GM23338 (cell line): ENCODE results near the gene RGS7. TPM values are rescaled to one million over a fixed set of nuclear protein-coding genes. Genes with fewer than 3 reads are reported as not detected.

ENCODE experiments used
- ATAC-seq: fragments of 200-7000 bp; cut with Tn5 transposase; 3 replicates; pipeline ENCODE4 v1.9.1; 2020
- DNase-seq: peaks from one replicate; pipeline ENCODE4 v3.0.0-alpha.2; 2015; ENCODE audit warnings: low spot score
- H2AFZ ChIP-seq: fragments of 200-600 bp; sonication (generic); 2 replicates; pipeline ENCODE4 v1.8.0; 2016; ENCODE audit warnings: antibody characterized with exemption, mild to moderate bottlenecking, moderate library complexity
- H3F3A ChIP-seq: fragments of 200-600 bp; sonication (generic); replicated peaks from 2 replicates; pipeline ENCODE4 v1.8.0; 2017; ENCODE audit warnings: antibody characterized with exemption, mixed run types, low read depth
- H3K27ac ChIP-seq: fragments of 200-600 bp; sonication (generic); 2 replicates; pipeline ENCODE4 v1.6.1; 2016; ENCODE audit warnings: low read depth
- H3K27me3 ChIP-seq: fragments of 200-600 bp; sonication (generic); 2 replicates; pipeline ENCODE4 v1.8.0; 2016; ENCODE audit warnings: mild to moderate bottlenecking, mixed run types, moderate library complexity; ENCODE audit not compliant: insufficient read depth
- H3K36me3 ChIP-seq: fragments of 200-600 bp; sonication (generic); 2 replicates; pipeline ENCODE4 v1.8.0; 2016; ENCODE audit warnings: mild to moderate bottlenecking; ENCODE audit not compliant: insufficient read depth
- H3K4me1 ChIP-seq: fragments of 200-600 bp; sonication (generic); 2 replicates; pipeline ENCODE4 v1.8.0; 2016; ENCODE audit warnings: mild to moderate bottlenecking, moderate library complexity; ENCODE audit not compliant: insufficient read depth
- H3K4me2 ChIP-seq: fragments of 200-600 bp; sonication (generic); 2 replicates; pipeline ENCODE4 v1.7.1; 2017; ENCODE audit warnings: mixed run types
- H3K4me3 ChIP-seq: fragments of 200-600 bp; sonication (generic); 2 replicates; pipeline ENCODE4 v1.6.1; 2016; ENCODE audit warnings: mixed run types
- H3K79me2 ChIP-seq: fragments of 200-600 bp; sonication (generic); replicated peaks from 2 replicates; pipeline ENCODE4 v1.8.0; 2017; ENCODE audit warnings: mild to moderate bottlenecking; ENCODE audit not compliant: insufficient read depth
- H3K9me2 ChIP-seq: fragments of 200-600 bp; sonication (generic); 2 replicates; pipeline ENCODE4 v1.8.0; 2017; ENCODE audit not compliant: insufficient read depth
- H4K20me1 ChIP-seq: fragments of 200-600 bp; sonication (generic); replicated peaks from 2 replicates; pipeline ENCODE4 v1.8.0; 2017; ENCODE audit warnings: mild to moderate bottlenecking; ENCODE audit not compliant: insufficient read depth
- H3K27ac Mint-ChIP-seq: 2 replicates; pipeline ENCODE4 v1.8.0; 2020; ENCODE audit warnings: inconsistent platforms, mild to moderate bottlenecking, moderate library complexity, mixed read lengths
- H3K27me3 Mint-ChIP-seq: 3 replicates; pipeline ENCODE4 v1.8.0; 2022; ENCODE audit warnings: low read depth, mild to moderate bottlenecking, moderate library complexity, mixed read lengths, inconsistent platforms; ENCODE audit not compliant: insufficient read depth, poor library complexity
- H3K36me3 Mint-ChIP-seq: 3 replicates; pipeline ENCODE4 v1.8.0; 2021; ENCODE audit warnings: low read depth, mild to moderate bottlenecking, inconsistent platforms, moderate library complexity, mixed read lengths
- H3K4me1 Mint-ChIP-seq: 3 replicates; pipeline ENCODE4 v1.8.0; 2020; ENCODE audit warnings: mild to moderate bottlenecking, inconsistent platforms, mixed read lengths
- H3K4me3 Mint-ChIP-seq: 3 replicates; pipeline ENCODE4 v1.8.0; 2021; ENCODE audit warnings: moderate library complexity, mild to moderate bottlenecking, inconsistent platforms, mixed read lengths
- H3K9me3 Mint-ChIP-seq: 3 replicates; pipeline ENCODE4 v1.8.0; 2020; ENCODE audit warnings: moderate library complexity, mild to moderate bottlenecking, inconsistent platforms, mixed read lengths
- CREB1 ChIP-seq: fragments of 250-450 bp; sonication (Bioruptor Pico); IDR thresholded peaks from 2 replicates; pipeline ENCODE4 v1.5.0; 2020; ENCODE audit warnings: low read depth, mild to moderate bottlenecking, moderate library complexity
- EZH2phosphoT487 ChIP-seq: fragments of 200-600 bp; sonication (generic); IDR thresholded peaks from one replicate; pipeline ENCODE4 v1.8.1; 2018; ENCODE audit warnings: antibody characterized with exemption; ENCODE audit not compliant: unreplicated experiment
- JUNB ChIP-seq: IDR thresholded peaks from one replicate; pipeline ENCODE4 v1.6.1; 2016; ENCODE audit warnings: antibody characterized with exemption; ENCODE audit not compliant: unreplicated experiment
- NANOG ChIP-seq: IDR thresholded peaks from 2 replicates; pipeline ENCODE4 v1.6.1; 2016; ENCODE audit warnings: antibody characterized with exemption, borderline replicate concordance
- POLR2AphosphoS5 ChIP-seq: IDR thresholded peaks from 2 replicates; pipeline ENCODE4 v1.6.1; 2016; ENCODE audit warnings: antibody characterized with exemption, low read depth
- STAT1 ChIP-seq: IDR thresholded peaks from one replicate; pipeline ENCODE4 v1.6.1; 2016; ENCODE audit warnings: antibody characterized with exemption; ENCODE audit not compliant: unreplicated experiment
- ZNF331 ChIP-seq: fragments of 250-450 bp; sonication (Bioruptor Pico); IDR thresholded peaks from 2 replicates; pipeline ENCODE4 v1.5.0; 2020; ENCODE audit warnings: low read depth, mild to moderate bottlenecking, moderate library complexity
- ZNF462 ChIP-seq: fragments of 250-450 bp; sonication (Bioruptor Pico); IDR thresholded peaks from 2 replicates; pipeline ENCODE4 v1.5.0; 2020; ENCODE audit warnings: mild to moderate bottlenecking, moderate library complexity
- polyA plus RNA-seq: library from polyadenylated mRNA; unstranded; fragments of >200 nt; fragmentation: Nextera tagmentation; extraction: Ambion mirVana; gene quantifications from 2 replicates; pipeline ENCODE4 v1.2.1, GENCODE V29; 2016
- total RNA-seq: library from RNA; depleted of rRNA; stranded (reverse); fragments of >200 nt; shearing (Covaris generic); gene quantifications from 2 replicates; pipeline ENCODE4 v1.2.3, GENCODE V29; 2014
- TF ChIP-seq, protein P1 (sequence below): IDR thresholded peaks from one replicate; pipeline ENCODE4 v1.6.1; 2018; ENCODE audit warnings: antibody characterized with exemption; ENCODE audit not compliant: unreplicated experiment
- TF ChIP-seq, protein P2 (sequence below): IDR thresholded peaks from 2 replicates; pipeline ENCODE4 v1.6.1; 2016; ENCODE audit warnings: antibody characterized with exemption
- TF ChIP-seq, protein P3 (sequence below), 2 experiments: fragments of 200-600 bp in 1 of 2; sonication (generic) in 1 of 2; conservative IDR thresholded peaks; 2 replicates each; pipeline versions ENCODE4 v1.5.1 to v1.6.1; 2016 to 2017; ENCODE audit warnings: antibody characterized with exemption in 2 of 2, low read depth in 2 of 2, mild to moderate bottlenecking in 2 of 2, moderate library complexity in 1 of 2

The RGS7 gene
- total and polyA plus RNA-seq, 2 experiments from 2014 or later: 2.0 to 2.2 TPM

DNA sequence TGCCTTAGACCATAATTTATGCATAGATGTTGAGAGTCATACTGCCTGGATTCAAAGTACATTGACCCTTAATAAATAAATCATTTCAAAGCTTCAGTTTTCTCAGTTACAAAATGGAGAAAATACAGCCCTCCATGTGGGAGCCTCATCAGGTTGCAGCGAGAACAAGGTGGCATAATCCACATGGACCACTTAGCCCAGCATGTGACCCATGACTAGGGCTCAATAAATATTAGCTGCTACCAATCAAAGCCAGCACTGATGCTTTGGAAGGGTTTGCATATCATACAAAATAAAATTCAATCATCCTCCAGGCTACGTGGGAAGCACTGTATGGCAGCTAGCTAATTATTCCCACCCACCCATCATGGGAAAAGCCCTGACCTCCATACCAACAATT lies 33.5 kb upstream of the RGS7 start:
- Histone ChIP-seq H3K27me3 (no peaks in the 10 kb centered on the region), H3K4me3 (no peak overlapping the region), H3F3A (no peaks in the 10 kb centered on the region), H2AFZ (no peak overlapping the region), H3K4me1 (no peaks in the 10 kb centered on the region), H3K4me2 (no peak overlapping the region), H3K79me2 (no peaks in the 10 kb centered on the region), H3K27ac (no peak overlapping the region), H3K36me3 (no peaks in the 10 kb centered on the region), H3K9me2 (no peaks in the 10 kb centered on the region), H4K20me1 (no peaks in the 10 kb centered on the region)
- Mint-ChIP-seq H3K27me3 (peaks cover 3% of the 10 kb centered on the region), H3K36me3 (no peaks in the 10 kb centered on the region), H3K27ac (no peak overlapping the region), H3K4me3 (no peak overlapping the region), H3K9me3 (no peaks in the 10 kb centered on the region), H3K4me1 (no peaks in the 10 kb centered on the region)
- DNase-seq (no peak), ATAC-seq (no peak)
- TF ChIP-seq ZNF462: no peak
- no peak for TF ChIP-seq POLR2AphosphoS5
- TF ChIP-seq JUNB: no peak
- no peak for TF ChIP-seq NANOG

DNA sequence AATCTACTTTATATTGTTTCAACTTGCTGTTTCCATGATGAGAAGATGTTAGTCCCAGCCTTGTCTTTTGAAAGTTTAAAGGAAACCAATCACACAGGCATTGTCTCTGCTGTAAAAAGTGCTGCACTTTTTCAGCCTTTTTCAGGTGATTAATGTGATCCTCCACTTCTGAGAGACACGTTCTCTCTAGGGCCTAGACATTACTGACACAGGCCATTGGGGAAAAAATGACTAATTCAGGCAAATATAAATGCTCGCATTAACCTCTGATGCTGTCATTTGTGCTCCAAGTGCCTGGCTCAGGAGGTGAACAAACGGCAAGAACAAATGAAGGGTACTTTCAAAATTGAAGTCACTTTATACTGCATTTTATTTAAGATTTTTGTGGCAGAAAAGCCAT lies 32.4 kb upstream of the RGS7 start:
- Mint-ChIP-seq H3K4me3 (no peak overlapping the region), H3K27me3 (peaks cover 4% of the 10 kb centered on the region), H3K36me3 (no peaks in the 10 kb centered on the region), H3K4me1 (no peaks in the 10 kb centered on the region), H3K9me3 (no peaks in the 10 kb centered on the region), H3K27ac (no peak overlapping the region)
- Histone ChIP-seq H3K9me2 (no peaks in the 10 kb centered on the region), H3K36me3 (no peaks in the 10 kb centered on the region), H2AFZ (no peak overlapping the region), H3K4me1 (no peaks in the 10 kb centered on the region), H3K4me3 (no peak overlapping the region), H3F3A (no peaks in the 10 kb centered on the region), H4K20me1 (no peaks in the 10 kb centered on the region), H3K4me2 (no peak overlapping the region), H3K79me2 (no peaks in the 10 kb centered on the region), H3K27ac (no peak overlapping the region), H3K27me3 (no peaks in the 10 kb centered on the region)
- ATAC-seq (no peak), DNase-seq (no peak)
- no peak for TF ChIP-seq CREB1 (CRISPR knock-in tag)
- TF ChIP-seq, protein P1, sequence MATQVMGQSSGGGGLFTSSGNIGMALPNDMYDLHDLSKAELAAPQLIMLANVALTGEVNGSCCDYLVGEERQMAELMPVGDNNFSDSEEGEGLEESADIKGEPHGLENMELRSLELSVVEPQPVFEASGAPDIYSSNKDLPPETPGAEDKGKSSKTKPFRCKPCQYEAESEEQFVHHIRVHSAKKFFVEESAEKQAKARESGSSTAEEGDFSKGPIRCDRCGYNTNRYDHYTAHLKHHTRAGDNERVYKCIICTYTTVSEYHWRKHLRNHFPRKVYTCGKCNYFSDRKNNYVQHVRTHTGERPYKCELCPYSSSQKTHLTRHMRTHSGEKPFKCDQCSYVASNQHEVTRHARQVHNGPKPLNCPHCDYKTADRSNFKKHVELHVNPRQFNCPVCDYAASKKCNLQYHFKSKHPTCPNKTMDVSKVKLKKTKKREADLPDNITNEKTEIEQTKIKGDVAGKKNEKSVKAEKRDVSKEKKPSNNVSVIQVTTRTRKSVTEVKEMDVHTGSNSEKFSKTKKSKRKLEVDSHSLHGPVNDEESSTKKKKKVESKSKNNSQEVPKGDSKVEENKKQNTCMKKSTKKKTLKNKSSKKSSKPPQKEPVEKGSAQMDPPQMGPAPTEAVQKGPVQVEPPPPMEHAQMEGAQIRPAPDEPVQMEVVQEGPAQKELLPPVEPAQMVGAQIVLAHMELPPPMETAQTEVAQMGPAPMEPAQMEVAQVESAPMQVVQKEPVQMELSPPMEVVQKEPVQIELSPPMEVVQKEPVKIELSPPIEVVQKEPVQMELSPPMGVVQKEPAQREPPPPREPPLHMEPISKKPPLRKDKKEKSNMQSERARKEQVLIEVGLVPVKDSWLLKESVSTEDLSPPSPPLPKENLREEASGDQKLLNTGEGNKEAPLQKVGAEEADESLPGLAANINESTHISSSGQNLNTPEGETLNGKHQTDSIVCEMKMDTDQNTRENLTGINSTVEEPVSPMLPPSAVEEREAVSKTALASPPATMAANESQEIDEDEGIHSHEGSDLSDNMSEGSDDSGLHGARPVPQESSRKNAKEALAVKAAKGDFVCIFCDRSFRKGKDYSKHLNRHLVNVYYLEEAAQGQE: no peak
- TF ChIP-seq JUNB: no peak
- no peak for TF ChIP-seq EZH2phosphoT487
- TF ChIP-seq STAT1: no peak
- no peak for TF ChIP-seq ZNF331 (CRISPR knock-in tag)
- TF ChIP-seq, protein P2, sequence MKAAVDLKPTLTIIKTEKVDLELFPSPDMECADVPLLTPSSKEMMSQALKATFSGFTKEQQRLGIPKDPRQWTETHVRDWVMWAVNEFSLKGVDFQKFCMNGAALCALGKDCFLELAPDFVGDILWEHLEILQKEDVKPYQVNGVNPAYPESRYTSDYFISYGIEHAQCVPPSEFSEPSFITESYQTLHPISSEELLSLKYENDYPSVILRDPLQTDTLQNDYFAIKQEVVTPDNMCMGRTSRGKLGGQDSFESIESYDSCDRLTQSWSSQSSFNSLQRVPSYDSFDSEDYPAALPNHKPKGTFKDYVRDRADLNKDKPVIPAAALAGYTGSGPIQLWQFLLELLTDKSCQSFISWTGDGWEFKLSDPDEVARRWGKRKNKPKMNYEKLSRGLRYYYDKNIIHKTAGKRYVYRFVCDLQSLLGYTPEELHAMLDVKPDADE: no peak
- TF ChIP-seq, protein P3, sequence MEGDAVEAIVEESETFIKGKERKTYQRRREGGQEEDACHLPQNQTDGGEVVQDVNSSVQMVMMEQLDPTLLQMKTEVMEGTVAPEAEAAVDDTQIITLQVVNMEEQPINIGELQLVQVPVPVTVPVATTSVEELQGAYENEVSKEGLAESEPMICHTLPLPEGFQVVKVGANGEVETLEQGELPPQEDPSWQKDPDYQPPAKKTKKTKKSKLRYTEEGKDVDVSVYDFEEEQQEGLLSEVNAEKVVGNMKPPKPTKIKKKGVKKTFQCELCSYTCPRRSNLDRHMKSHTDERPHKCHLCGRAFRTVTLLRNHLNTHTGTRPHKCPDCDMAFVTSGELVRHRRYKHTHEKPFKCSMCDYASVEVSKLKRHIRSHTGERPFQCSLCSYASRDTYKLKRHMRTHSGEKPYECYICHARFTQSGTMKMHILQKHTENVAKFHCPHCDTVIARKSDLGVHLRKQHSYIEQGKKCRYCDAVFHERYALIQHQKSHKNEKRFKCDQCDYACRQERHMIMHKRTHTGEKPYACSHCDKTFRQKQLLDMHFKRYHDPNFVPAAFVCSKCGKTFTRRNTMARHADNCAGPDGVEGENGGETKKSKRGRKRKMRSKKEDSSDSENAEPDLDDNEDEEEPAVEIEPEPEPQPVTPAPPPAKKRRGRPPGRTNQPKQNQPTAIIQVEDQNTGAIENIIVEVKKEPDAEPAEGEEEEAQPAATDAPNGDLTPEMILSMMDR (conservative IDR thresholded peaks at IDR 0.05; ENCODE audit: low read depth in 2 of 2): no peak
